Embryonic facial prominence (tissue), 1 donor: ENCODE results near the gene CRYGC.
"Not testable (repeated sequence)": the region's sequence is repeated elsewhere in the genome, so short reads cannot be mapped to it uniquely, and the experiment has no call there.

Experiments
- DNase-seq: peaks from one replicate; pipeline ENCODE4 v3.0.0-alpha.2; 2016; ENCODE audit errors: extremely low spot score

Gene CRYGC

GRCh38 chr2:208138334-208138733 lies 8.7 kb upstream of the CRYGC start:
- not testable (repeated sequence) for DNase-seq

- no peak for DNase-seq
Measured at GRCh38 chr2:208136716-208137094, 7.1 kb upstream of the CRYGC start.

GRCh38 chr2:208135794-208136715 lies 6.4 kb upstream of the CRYGC start:
- no peak for DNase-seq

- no peak for DNase-seq
Measured at GRCh38 chr2:208134928-208135586, 5.4 kb upstream of the CRYGC start.

GRCh38 chr2:208130712-208131110 lies 1.1 kb upstream of the CRYGC start:
- no peak for DNase-seq

- no peak for DNase-seq
Measured at GRCh38 chr2:208128136-208128535, 1.5 kb downstream of the CRYGC start.

- DNase-seq: no peak
Measured at GRCh38 chr2:208127090-208127489, 2.5 kb downstream of the CRYGC start.

GRCh38 chr2:208125251-208125650 lies 4.4 kb downstream of the CRYGC start:
- DNase-seq: no peak

- not testable (repeated sequence) for DNase-seq
Measured at GRCh38 chr2:208124013-208124715, 5.5 kb downstream of the CRYGC start, which contains the start of gene CRYGD. CRYGD (minus strand) TSS chr2:208124524; CDS start chr2:208124473, 51 bp downstream.

- no peak for DNase-seq
Measured at GRCh38 chr2:208122248-208122647, 7.4 kb downstream of the CRYGC start.

- no peak for DNase-seq
Measured at GRCh38 chr2:208118918-208119317, 10.7 kb downstream of the CRYGC start.

GRCh38 chr2:208117390-208117789 lies 12.2 kb downstream of the CRYGC start:
- not testable (repeated sequence) for DNase-seq

GRCh38 chr2:208112969-208113368 lies 16.7 kb downstream of the CRYGC start:
- no peak for DNase-seq

- DNase-seq: not testable (repeated sequence)
Measured at GRCh38 chr2:208112273-208112745, 17.3 kb downstream of the CRYGC start.

- no peak for DNase-seq
Measured at GRCh38 chr2:208103616-208104015, 26.0 kb downstream of the CRYGC start.

GRCh38 chr2:208101716-208102631 lies 27.7 kb downstream of the CRYGC start:
- DNase-seq: no peak

- DNase-seq: no peak
Measured at GRCh38 chr2:208099682-208100470, 29.8 kb downstream of the CRYGC start.

- not testable (repeated sequence) for DNase-seq
Measured at GRCh38 chr2:208098701-208099100, 30.9 kb downstream of the CRYGC start.

GRCh38 chr2:208098267-208098666 lies 31.4 kb downstream of the CRYGC start:
- DNase-seq: no peak

- DNase-seq: no peak
Measured at GRCh38 chr2:208097801-208098200, 31.8 kb downstream of the CRYGC start.
